Activated T-helper 1 cell treated with anti-CD3 and anti-CD28 coated beads, Interleukin-12 subunit alpha, Interleukin-12 subunit beta, Interleukin-2, Interleukin-4 antibody, amounts not matched to agents 30 ng/mL and 10 ng/mL and 1 ng/mL, durations not matched to agents 14 hours and 24 hours and 36 hours (primary cell): ENCODE results near the gene ZFTA. TPM values are rescaled to one million over a fixed set of nuclear protein-coding genes. Genes with fewer than 3 reads are reported as not detected.
A peak's percentile ranks its signal among the peaks of the same experiment; 100 is the strongest.

ENCODE experiments used
- DNase-seq: peaks from one replicate; pipeline ENCODE4 v3.0.0; 2021; ENCODE audit warnings: low spot score
- H3K27ac Mint-ChIP-seq: one replicate; pipeline ENCODE4 v1.8.0; 2021; ENCODE audit warnings: mild to moderate bottlenecking, mixed read lengths
- H3K27me3 Mint-ChIP-seq: one replicate; pipeline ENCODE4 v1.8.0; 2022; ENCODE audit warnings: mild to moderate bottlenecking, moderate library complexity, mixed read lengths; ENCODE audit not compliant: insufficient read depth
- H3K36me3 Mint-ChIP-seq: one replicate; pipeline ENCODE4 v1.8.0; 2021; ENCODE audit warnings: low read depth, mixed read lengths
- H3K4me1 Mint-ChIP-seq: one replicate; pipeline ENCODE4 v1.8.0; 2021; ENCODE audit warnings: low read depth, mixed read lengths
- H3K4me3 Mint-ChIP-seq: one replicate; pipeline ENCODE4 v1.8.0; 2021; ENCODE audit warnings: mild to moderate bottlenecking, moderate library complexity, mixed read lengths
- H3K9me3 Mint-ChIP-seq: one replicate; pipeline ENCODE4 v1.8.0; 2021; ENCODE audit warnings: mixed read lengths
- intact Hi-C: fragments of 100-400 bp; cut with micrococcal nuclease; formaldehyde crosslinking; loops from one replicate; pipeline ENCODE4 v1.15.1; 2024
- total RNA-seq: library from RNA; stranded (reverse); gene quantifications from 2 replicates; pipeline ENCODE4 v1.2.3, GENCODE V29; 2022

ZFTA gene
- total RNA-seq, 1 donor from 2014 or later: 5.3 TPM

DNA sequence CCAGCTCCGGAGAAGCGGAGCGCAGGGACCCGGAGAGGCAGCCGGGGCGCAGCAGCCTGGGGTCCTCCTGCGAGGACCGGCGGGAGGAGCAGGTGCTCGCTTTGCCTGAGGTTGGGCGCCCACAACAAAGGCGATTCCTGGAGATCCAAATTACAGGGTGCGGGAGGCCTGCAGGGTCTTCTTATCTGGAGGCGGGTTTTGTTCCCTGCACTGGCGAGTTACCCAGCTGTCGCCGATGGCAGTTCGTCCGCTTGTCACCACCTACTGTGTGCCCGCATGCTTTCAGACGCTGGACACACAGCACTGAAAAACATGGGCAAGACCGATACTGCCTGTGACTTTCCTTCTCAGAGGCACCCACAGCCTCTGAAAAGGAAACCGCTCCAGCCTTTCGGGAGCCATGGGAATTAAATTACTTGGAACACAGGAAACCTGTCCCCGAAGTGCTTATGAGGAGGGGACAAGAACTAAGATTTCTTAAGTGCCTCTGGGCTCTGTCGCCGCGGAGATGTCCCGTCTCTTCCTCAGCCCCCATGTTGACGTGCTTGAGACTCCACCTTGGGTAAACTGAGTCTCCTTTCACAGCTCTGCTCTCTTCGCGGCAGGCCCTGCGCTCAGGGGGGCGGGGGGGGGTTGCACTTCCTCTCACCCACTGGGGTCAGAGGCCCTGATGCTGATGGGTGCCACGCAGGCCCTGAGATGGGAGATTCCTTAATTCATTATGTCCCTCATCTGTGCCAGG, 1.3 kb upstream of the ZFTA start:
- Mint-ChIP-seq H3K27me3 (peaks cover 42% of the 10 kb centered on the region), H3K4me1 (peaks cover 14% of the 10 kb centered on the region), H3K9me3 (no peaks in the 10 kb centered on the region), H3K27ac (no peak overlapping the region), H3K4me3 (peak overlapping the region; percentile 71), H3K36me3 (peaks cover 2% of the 10 kb centered on the region)
- no peak for DNase-seq
- intact Hi-C loops: no loop called here

DNA sequence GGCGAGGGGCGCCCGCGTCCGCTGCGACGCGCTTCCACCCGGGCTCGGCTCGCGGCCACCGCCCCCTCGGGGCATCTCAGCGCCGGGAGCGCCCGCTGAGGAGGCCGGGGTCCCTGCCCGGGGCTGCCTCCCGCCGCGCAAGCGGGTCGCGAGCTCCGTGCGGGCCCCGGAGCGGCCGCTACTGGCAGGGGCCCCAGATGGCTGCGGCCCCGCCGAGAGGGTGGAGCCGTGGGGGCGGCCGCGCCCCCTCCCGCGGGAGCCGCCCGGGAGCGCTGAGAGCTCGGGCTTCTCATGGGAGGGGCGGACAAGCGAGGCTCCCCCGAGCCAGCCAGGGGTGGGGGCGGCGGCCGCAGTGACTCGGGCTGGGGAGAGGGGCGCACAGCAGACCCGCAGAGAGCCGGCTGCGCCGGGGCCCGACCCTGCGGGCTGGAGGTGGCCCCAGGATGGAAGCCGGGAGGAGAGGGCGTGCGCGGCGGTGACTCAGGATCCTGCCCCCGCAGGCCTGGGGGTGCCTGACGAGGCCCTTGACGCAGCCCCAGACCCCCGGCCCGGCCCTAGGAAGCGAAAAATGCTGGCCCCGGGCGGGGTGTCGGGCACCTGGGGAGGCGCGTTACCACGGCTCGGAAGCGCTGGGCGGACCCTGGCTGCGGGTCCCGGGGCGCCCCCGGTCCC, 603 bp upstream of the ZFTA start:
- Mint-ChIP-seq H3K4me3 (no peak overlapping the region), H3K4me1 (peaks cover 14% of the 10 kb centered on the region), H3K9me3 (no peaks in the 10 kb centered on the region), H3K36me3 (peaks cover 2% of the 10 kb centered on the region), H3K27me3 (peaks cover 40% of the 10 kb centered on the region), H3K27ac (no peak overlapping the region)
- intact Hi-C loops: no loop called here
- peak; percentile 17 for DNase-seq

DNA sequence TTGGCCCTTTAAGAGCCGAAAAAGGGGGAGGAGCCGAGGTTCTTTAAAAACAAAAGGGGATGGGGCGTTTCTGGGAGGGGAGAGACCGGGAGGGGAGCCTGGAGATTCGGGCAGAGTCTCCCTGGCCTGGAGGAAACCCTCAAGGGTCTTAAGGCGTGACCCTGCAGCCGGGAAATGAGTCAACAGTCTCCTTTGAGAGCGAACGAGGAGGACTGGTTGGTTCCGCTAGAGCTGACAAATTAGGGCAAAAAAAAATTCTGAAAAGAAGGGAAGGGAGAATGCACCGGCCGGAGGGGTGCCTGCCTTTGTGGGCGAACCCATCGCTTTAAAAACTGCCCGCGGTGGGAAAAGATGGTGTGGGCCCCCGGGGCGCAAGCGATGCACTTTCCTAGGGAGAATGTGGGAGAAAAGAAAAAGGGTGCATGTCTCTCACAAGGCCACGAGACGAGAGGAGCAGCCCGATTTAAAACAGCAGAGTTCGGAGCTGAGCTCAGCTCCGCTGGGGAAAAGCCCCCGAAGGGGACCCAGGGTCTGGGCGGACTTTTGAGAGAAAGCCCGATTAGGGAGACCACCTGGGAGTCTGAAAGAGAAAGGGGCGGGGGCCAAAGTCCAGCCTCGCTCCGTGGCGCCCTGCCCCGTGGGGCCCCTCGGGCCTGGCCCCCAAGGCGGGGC, 874 bp downstream of the ZFTA start:
- intact Hi-C loops: loop anchor here (1.0 to 2.0 kb wide), 7 partner anchors 46 to 381 kb away; partner anchors contain the start of genes NAA40, RTN3 and SPINDOC
- Mint-ChIP-seq H3K9me3 (no peaks in the 10 kb centered on the region), H3K27ac (peak overlapping the region; percentile 35), H3K4me1 (peaks cover 14% of the 10 kb centered on the region), H3K27me3 (peaks cover 29% of the 10 kb centered on the region), H3K4me3 (peak overlapping the region; percentile 87), H3K36me3 (peaks cover 2% of the 10 kb centered on the region)
- peak; percentile 49 for DNase-seq

DNA sequence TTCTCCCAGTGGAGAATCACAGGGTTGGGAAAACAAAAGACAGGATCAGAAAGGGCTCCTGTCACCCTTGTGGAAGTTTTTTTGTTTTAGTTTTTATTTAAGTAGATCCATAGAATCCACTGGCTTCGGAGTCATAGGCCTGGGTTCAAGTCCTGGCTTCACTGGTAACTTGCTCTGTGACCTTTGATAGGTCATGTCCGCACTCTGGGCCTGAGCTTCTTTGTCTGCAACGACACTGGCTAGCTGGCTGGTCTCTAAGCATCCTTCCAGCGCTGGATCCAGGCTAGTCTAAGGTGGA, 1.4 kb downstream of the ZFTA start:
- intact Hi-C loops: loop anchor here (1.0 to 2.0 kb wide), 6 partner anchors 46 to 200 kb away; partner anchors contain the start of genes NAA40, RTN3 and SPINDOC
- H3K4me1 Mint-ChIP-seq: peaks cover 14% of the 10 kb centered on the region
- no peaks in the 10 kb centered on the region for H3K9me3 Mint-ChIP-seq
- H3K36me3 Mint-ChIP-seq: peaks cover 2% of the 10 kb centered on the region
- peak overlapping the region; percentile 87 for H3K4me3 Mint-ChIP-seq
- H3K27me3 Mint-ChIP-seq: peaks cover 26% of the 10 kb centered on the region
- no peak for DNase-seq
- H3K27ac Mint-ChIP-seq: peak overlapping the region; percentile 35

DNA sequence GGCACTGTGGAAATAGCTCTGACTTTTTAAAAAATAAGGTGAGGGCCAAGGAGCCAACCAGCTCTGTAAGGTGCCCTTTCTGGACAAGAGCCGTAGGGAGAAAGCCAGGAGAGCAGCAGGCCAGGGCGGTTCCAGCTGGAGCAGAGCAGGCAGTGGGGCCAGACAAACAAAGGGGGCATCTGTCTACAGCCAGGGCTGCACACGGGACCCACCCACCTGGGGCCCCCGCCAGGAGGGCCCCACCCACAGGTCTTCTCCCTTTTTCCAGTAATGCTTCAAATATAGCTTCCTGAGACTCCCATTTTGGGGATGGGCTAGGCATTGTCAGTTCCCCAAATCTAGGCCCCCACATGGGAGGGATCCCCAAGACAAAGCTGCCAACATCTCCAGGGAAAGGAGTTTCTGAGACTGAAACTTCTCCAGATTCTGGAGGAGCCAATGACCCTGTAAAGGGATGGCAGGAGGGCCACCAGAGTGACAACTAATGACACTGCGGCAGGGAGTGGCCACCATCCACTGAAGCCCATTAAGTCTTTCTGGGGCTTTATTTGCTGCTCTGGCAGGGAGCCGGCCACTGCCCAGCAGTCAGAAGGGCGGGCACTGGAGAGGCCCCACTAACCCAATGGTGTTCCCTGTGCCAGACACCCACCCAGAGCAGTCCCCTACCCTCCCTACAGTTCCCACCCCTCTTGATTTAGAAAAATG, 1.9 kb downstream of the ZFTA start:
- Mint-ChIP-seq H3K27ac (no peak overlapping the region), H3K4me1 (peaks cover 14% of the 10 kb centered on the region), H3K36me3 (peaks cover 2% of the 10 kb centered on the region), H3K4me3 (peak overlapping the region; percentile 87), H3K9me3 (no peaks in the 10 kb centered on the region), H3K27me3 (peaks cover 24% of the 10 kb centered on the region)
- intact Hi-C loops: loop anchor here (1.0 to 2.0 kb wide), 6 partner anchors 47 to 199 kb away; partner anchors contain the start of genes NAA40, RTN3 and SPINDOC
- no peak for DNase-seq

DNA sequence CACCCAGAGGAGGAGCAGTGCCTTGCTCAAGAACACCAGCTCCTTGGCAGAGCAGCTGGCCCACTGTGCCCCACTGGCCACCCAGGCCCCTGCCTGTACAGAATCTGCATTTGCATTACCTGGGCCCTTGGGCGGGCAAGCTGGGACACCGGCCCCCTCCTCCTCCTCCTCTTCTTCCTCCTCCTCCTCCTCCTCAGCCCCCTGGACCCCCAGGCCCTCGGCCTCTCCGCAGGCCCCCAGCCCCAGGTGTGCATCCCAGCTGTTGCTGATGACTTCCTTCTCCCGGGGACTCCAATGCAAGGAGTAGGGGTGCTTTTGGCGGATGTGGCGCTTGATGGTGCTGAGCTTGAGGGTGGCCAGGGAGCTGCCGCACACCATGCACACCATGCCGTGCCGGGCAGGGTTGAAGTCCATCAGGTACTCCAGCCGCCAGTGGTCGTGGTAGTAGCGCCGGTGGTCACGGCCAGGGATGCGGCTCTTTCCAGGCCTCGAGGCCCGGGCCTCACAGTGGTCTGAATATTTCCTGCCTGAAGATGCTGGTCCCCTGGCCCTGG, 2.8 kb downstream of the ZFTA start:
- H3K36me3 Mint-ChIP-seq: peaks cover 2% of the 10 kb centered on the region
- no peak overlapping the region for H3K4me3 Mint-ChIP-seq
- H3K9me3 Mint-ChIP-seq: no peaks in the 10 kb centered on the region
- H3K27me3 Mint-ChIP-seq: peaks cover 16% of the 10 kb centered on the region
- no peak overlapping the region for H3K27ac Mint-ChIP-seq
- peaks cover 14% of the 10 kb centered on the region for H3K4me1 Mint-ChIP-seq
- intact Hi-C loops: loop anchor here (2.0 kb wide), 2 partner anchors 173 to 181 kb away; partner anchors contain the start of gene NAA40
- DNase-seq: no peak

DNA sequence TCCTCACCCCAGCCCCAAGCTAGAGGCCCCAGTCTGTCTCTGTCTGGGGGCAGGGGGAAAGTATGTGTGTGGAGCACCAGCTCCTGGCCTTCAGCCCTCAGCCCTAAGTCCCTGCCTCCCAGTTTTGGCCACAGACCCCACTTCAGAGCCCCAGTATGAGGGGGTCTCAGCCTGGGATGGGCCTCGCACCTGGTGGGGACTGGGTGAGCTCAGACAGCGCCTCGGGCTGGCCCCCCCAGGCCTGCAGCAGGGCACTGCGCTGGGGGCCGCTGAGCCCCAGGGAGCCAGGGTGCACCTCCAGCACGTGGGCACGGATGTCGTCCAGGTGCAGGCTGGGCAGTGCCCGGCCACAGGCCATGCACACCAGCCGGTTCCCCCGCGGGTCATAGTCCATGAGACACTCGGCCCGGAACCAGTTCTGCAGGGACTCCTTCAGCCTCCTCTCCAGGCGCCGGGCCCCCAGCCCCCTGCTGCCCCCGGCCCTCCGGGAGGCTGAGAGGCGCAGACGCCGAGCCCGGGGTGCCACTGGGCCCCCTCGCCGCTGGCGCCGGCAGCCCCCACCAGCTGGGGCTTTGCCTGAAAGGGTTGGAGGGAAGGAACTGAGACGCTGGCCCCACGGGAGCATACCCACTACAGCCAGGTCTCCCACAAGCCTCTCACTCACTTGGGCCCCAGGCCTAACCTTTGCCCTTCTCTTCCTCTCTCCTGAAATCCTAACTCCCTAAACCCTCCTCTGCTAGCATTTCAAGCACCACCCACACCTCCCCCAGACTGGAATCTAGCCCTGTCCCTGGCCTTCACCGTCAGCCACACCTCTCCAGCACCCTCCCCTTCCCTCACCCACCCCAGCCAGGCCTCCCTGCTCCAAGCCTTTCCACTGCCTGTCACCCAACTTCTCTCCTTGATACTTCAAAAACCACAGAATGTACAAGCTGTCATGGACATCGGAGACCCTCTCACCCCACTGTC, 3.6 kb downstream of the ZFTA start:
- Mint-ChIP-seq H3K27ac (no peak overlapping the region), H3K27me3 (peaks cover 8% of the 10 kb centered on the region), H3K9me3 (no peaks in the 10 kb centered on the region), H3K36me3 (peaks cover 2% of the 10 kb centered on the region), H3K4me3 (no peak overlapping the region), H3K4me1 (peaks cover 10% of the 10 kb centered on the region)
- intact Hi-C loops: no loop called here
- DNase-seq: no peak

DNA sequence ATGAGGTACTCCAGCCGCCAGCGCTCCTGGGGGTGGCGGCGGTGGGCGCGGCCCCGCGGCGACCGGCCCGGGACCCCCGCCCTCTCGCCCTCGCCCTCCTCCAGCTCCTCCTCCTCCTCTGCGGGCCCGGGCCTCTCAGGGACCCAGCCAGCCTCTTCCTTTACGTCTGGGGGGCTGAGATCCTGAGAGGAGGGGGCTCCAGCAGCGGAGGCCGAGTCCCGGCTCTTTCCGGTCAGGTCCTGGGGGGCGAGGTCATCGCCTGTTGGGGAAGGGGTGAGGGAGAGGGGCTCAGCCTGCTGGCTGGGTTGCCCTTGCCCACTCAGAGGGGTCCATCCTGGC, 4.3 kb downstream of the ZFTA start:
- H3K4me3 Mint-ChIP-seq: no peak overlapping the region
- peaks cover 10% of the 10 kb centered on the region for H3K4me1 Mint-ChIP-seq
- H3K27me3 Mint-ChIP-seq: peaks cover 6% of the 10 kb centered on the region
- intact Hi-C loops: no loop called here
- H3K9me3 Mint-ChIP-seq: no peaks in the 10 kb centered on the region
- peaks cover 2% of the 10 kb centered on the region for H3K36me3 Mint-ChIP-seq
- no peak overlapping the region for H3K27ac Mint-ChIP-seq
- no peak for DNase-seq

DNA sequence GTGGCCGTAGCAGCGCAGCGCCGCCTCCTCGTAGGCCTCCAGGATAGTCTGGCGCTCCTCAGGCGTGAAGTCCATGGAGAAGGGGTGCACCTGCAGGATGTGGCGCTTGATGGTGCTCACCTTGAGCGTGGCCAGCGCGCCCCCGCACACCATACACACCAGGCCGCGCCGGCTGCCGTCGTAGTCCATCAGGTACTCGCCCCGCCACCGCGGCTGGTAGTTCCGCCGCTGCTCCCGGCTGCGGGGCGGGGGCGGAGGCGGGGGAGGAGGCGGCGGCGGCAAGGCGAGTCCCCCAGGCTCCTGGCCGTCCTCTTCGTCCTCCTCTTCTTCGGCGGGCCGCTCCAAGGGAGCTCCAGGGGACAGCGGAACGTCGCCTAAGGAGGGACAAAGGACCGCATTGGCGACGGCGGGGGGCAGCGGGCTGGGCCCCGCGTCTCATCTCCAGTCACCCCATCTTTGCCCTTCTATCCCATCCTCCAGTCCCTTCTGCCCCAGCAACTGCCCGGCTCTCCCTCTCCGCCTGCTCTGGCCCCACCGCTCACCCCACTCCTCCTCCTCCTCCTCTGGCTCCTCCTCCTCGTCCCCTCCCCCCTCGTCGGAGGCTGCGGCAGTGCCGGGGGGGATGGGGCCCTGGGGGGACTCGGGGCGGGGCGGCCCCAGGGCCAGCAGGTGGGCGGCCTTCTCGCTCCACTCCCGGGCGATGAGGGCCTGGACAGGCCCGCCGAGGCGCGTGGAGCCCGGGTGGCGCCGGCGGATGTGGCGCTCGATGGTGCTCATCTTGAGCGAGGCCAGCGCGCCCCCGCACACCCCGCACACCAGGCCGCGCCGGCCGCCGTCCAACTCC, 4.9 kb downstream of the ZFTA start:
- H3K4me1 Mint-ChIP-seq: peaks cover 10% of the 10 kb centered on the region
- H3K4me3 Mint-ChIP-seq: no peak overlapping the region
- H3K36me3 Mint-ChIP-seq: peaks cover 2% of the 10 kb centered on the region
- H3K27ac Mint-ChIP-seq: no peak overlapping the region
- H3K9me3 Mint-ChIP-seq: no peaks in the 10 kb centered on the region
- no peak for DNase-seq
- H3K27me3 Mint-ChIP-seq: peaks cover 6% of the 10 kb centered on the region
- intact Hi-C loops: no loop called here

DNA sequence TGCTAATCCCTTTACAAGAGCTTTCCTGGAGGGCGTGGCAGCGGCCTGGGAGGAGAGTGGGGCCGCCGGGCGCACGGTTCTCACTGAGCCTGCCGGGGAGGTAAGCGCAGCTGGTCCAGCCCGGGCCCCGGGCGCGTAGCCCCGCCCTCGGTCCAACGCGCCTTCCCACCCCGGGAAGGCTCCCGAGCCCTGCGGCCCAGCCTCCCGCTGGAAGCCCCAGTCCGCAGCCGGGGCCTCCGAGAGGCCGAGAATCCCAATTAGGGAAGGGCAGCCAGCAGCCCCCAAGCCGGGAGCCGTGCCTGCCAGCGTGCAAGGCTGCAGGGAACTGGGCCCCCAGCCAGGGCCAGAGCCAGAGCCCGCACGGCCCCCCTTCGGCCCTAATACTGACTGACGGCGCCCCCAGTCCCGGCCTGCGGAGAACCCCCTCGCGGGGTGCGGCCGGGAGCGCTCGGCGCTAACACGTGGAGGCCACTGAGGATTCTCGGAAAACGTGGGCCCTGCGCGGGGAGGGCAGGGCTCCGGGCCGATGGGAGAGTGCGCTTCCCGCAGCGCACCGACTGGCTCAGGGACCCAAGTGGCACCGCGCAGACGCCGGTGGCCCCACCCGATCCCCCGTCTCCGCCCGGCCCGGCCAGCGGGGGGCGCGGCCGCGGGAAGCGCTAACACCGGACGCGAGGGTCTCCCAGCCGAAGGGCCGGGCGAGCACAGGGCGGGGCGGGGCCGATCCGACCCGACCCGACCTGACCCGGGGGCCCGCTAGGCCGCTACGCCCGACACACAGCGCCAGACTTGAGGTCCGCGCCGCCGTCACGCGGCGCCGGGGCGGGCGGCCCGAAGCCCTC, 5.7 kb downstream of the ZFTA start:
- intact Hi-C loops: no loop called here
- no peak for DNase-seq
- Mint-ChIP-seq H3K27me3 (peaks cover 6% of the 10 kb centered on the region), H3K36me3 (peaks cover 2% of the 10 kb centered on the region), H3K27ac (no peak overlapping the region), H3K4me1 (peaks cover 9% of the 10 kb centered on the region), H3K9me3 (no peaks in the 10 kb centered on the region), H3K4me3 (no peak overlapping the region)
